Kidney epithelial cell (primary cell): ENCODE measurements around the gene TXNL4B. TPM values are rescaled to one million over a fixed set of nuclear protein-coding genes. Genes with fewer than 3 reads are reported as not detected.
"Not testable (repeated sequence)": the region's sequence is repeated elsewhere in the genome, so short reads cannot be mapped to it uniquely, and the experiment has no call there.

Source experiments
- DNase-seq: peaks from one replicate; pipeline ENCODE4 v3.0.0-alpha.2; 2010; ENCODE audit warnings: low read depth
- H3K27me3 ChIP-seq: 2 replicates; pipeline ENCODE4 v1.6.0; 2011; ENCODE audit warnings: low read length; ENCODE audit not compliant: control insufficient read depth, insufficient read depth
- H3K36me3 ChIP-seq: 2 replicates; pipeline ENCODE4 v1.5.1; 2011; ENCODE audit warnings: low read length; ENCODE audit not compliant: control insufficient read depth, insufficient read depth
- H3K4me3 ChIP-seq: 2 replicates; pipeline ENCODE4 v1.5.1; 2011; ENCODE audit warnings: low read depth, mild to moderate bottlenecking, control low read depth, low read length
- total RNA-seq: library from RNA; depleted of rRNA; stranded (reverse); fragments of >200 nt; gene quantifications from 2 replicates; pipeline ENCODE4 v1.2.3, GENCODE V29; 2015
- TF ChIP-seq, protein P1 (sequence below): IDR thresholded peaks from 2 replicates; pipeline ENCODE4 v1.5.1; 2011; ENCODE audit warnings: mild to moderate bottlenecking, moderate library complexity, low read length, control low read depth, inconsistent platforms; ENCODE audit not compliant: insufficient read depth, poor library complexity, severe bottlenecking

TXNL4B gene
- total RNA-seq, 1 donor from 2014 or later: 11.7 TPM

DNA sequence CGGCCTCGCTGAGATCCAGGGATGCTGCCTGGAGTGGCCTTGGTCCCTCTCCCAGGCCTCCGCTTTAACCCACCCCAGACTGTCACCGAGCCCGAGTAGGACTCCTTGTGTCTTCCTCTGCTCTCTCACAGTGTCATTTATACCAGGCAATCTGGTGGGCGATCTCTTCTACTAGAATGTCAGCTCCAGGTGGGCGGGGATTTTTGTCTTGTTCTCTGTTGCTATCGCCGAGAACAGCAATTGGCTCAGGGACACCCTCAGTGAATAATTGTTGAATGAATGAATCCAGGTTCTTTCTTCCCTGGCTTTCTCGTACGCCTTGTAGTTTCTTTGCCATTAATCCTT lies 818 bp upstream of the TXNL4B start:
- TF ChIP-seq, protein P1, sequence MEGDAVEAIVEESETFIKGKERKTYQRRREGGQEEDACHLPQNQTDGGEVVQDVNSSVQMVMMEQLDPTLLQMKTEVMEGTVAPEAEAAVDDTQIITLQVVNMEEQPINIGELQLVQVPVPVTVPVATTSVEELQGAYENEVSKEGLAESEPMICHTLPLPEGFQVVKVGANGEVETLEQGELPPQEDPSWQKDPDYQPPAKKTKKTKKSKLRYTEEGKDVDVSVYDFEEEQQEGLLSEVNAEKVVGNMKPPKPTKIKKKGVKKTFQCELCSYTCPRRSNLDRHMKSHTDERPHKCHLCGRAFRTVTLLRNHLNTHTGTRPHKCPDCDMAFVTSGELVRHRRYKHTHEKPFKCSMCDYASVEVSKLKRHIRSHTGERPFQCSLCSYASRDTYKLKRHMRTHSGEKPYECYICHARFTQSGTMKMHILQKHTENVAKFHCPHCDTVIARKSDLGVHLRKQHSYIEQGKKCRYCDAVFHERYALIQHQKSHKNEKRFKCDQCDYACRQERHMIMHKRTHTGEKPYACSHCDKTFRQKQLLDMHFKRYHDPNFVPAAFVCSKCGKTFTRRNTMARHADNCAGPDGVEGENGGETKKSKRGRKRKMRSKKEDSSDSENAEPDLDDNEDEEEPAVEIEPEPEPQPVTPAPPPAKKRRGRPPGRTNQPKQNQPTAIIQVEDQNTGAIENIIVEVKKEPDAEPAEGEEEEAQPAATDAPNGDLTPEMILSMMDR: no peak
- Histone ChIP-seq H3K36me3 (no peaks in the 10 kb centered on the region), H3K27me3 (no peaks in the 10 kb centered on the region), H3K4me3 (peak overlapping the region; percentile 89)
- no peak for DNase-seq

DNA sequence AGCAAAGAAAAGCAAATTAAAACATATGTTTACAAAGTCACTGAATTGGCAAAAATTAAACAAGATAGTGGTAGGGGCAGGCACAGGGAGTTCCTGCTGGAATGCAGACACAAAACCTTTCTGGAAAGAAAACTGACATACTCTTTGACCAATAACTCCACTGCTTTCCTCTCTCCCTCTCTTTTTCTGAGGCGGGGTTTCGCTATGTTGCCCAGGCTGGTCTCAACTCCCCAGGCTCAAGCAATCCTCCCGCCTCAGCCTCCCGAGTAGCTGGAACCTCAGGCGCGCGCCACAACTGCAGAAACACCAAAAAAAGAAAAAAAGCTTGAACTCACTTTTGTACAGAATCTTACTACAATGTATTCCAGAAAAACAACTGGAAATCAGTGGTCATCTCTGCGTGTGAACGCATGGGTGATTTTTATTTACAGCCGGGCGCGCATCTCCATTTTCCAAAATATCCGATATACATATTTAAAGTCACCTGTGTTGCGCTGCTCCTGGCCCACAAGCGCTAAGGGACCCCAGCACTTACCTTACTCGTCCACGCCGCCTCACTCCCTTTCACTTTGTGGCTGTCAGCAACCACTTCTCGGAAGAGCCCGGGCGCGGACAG lies 480 bp downstream of the TXNL4B start:
- Histone ChIP-seq H3K27me3 (no peaks in the 10 kb centered on the region), H3K36me3 (no peaks in the 10 kb centered on the region), H3K4me3 (peak overlapping the region; percentile 89)
- no peak for DNase-seq
- TF ChIP-seq, protein P1: no peak

GRCh38 chr16:72091217-72091616 lies 2.2 kb downstream of the TXNL4B start:
- H3K36me3 ChIP-seq: no peaks in the 10 kb centered on the region
- no peak for DNase-seq
- H3K4me3 ChIP-seq: no peak overlapping the region
- no peaks in the 10 kb centered on the region for H3K27me3 ChIP-seq
- TF ChIP-seq, protein P1: no peak

DNA sequence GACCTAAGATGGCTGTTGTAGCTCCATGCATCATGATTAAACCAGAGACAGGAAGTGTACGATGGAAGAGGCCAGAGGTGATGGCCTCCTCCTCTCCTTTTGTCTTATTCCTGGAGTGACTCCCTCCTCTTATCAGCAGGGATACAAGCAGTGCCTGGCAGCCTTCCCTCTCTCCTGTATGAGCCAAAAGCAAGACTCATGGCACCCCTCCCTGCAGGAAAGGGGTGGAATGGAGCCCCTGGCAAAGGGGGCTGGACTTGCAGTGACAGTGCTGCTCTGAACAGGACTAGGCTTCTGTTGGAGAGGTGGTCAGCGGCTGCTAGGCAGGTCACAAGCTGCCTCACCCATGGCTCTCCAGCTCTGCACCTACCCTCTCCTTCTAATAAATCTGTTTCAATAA lies 8.4 kb downstream of the TXNL4B start:
- Histone ChIP-seq H3K36me3 (no peaks in the 10 kb centered on the region), H3K4me3 (no peak overlapping the region), H3K27me3 (no peaks in the 10 kb centered on the region)
- no peak for DNase-seq
- TF ChIP-seq, protein P1: no peak

DNA sequence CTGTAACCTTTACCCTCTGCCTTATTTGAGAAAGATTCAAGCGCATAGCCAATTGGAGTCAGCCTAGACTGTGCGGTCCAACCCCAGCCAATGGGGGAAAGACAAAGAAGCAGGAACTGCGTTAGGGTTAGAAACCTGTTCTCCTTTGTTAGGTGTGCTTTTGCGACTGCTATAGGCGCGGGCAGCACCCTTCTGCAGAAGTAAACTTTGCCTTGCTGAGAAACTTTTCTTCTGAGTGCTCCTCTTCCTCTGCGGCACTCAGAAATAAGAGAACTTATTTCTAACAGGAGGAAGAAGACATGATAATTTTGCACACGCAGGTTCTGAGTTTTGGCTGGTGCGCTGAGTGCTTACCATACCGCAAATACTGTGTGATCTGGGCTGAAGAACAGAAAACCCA lies 9.0 kb downstream of the TXNL4B start:
- no peak for DNase-seq
- Histone ChIP-seq H3K27me3 (no peaks in the 10 kb centered on the region), H3K4me3 (no peak overlapping the region), H3K36me3 (no peaks in the 10 kb centered on the region)
- TF ChIP-seq, protein P1: no peak

DNA sequence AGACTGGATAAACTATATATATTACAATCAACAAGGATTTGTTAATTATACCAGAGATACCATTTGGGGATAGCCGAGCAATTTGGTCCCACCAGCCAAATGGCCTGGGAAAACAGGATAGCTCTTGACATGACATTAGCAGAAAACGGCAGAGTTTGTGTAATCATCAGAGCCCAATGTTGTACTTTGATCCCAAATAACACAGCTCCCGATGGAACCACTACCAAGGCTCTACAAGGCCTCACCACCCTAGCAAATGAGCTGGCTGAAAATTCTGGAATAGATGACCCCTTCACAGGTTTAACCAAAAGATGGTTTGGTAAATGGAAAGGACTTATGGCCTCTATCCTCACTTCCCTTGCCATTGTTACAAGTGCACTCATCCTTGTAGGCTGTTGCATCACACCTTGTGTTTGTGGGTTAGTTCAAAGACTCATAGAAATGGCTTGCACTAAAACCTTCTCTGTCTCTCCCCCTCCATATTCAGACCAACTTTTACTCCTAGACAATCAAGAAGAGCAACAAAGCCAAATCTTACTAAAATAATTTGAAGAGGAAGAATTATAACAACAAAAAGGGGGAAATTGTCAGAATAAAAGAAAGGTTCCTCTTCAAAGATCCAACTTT lies 9.5 kb downstream of the TXNL4B start:
- no peaks in the 10 kb centered on the region for H3K27me3 ChIP-seq
- no peaks in the 10 kb centered on the region for H3K36me3 ChIP-seq
- TF ChIP-seq, protein P1: no peak
- H3K4me3 ChIP-seq: no peak overlapping the region
- DNase-seq: no peak

- not testable (repeated sequence) for H3K36me3 ChIP-seq, H3K27me3 ChIP-seq, H3K4me3 ChIP-seq, DNase-seq
Measured at GRCh38 chr16:72076991-72077706, 16.3 kb downstream of the TXNL4B start.

DNA sequence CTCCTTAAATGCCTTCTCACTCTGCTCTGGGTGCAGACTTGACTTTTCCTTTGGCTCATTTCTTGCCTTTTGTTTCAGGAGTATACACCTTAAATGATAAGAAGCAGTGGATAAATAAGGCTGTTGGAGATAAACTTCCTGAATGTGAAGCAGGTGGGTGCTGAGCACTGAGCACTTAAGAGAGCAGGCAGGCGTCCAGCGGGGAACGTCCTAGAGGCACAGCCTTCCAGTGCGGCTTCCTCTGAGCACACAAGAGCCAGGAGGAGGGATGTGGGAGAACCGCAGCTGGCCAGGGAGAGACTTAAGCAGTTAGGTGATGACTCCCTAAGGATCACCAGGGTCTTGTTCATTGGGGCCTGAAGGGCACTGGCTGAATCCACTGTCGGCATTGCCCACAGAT lies 18.4 kb downstream of the TXNL4B start:
- not testable (repeated sequence) for H3K27me3 ChIP-seq, H3K4me3 ChIP-seq, DNase-seq, H3K36me3 ChIP-seq
